H1 (cell line): ENCODE results near the gene CPE. TPM values are rescaled to one million over a fixed set of nuclear protein-coding genes. Genes with fewer than 3 reads are reported as not detected.

Experiments
- CTCF ChIA-PET: fragments of 300-600 bp; sonication (Branson Sonifier 250); formaldehyde crosslinking; loops from one replicate; lab custom pipeline; 2021; ENCODE audit not compliant: partially characterized antibody; lab: Charles Lee
- POLR2A ChIA-PET: fragments of 300-600 bp; sonication (Branson Sonifier 250); formaldehyde crosslinking; loops from one replicate; lab custom pipeline; 2021; ENCODE audit warnings: inconsistent platforms; ENCODE audit not compliant: partially characterized antibody; lab: Charles Lee
- DNase-seq, 2 experiments: peaks; one replicate each; pipeline versions ENCODE4 v3.0.0 to v3.0.0-alpha.2; 2010 to 2022; ENCODE audit warnings: low spot score in 2 of 2, low read depth in 1 of 2, mixed read lengths in 1 of 2
- FAIRE-seq: peaks from 2 replicates; lab custom pipeline; 2011; peaks lifted over from hg19 to GRCh38; lab: Jason Lieb, UNC
- H2AFZ ChIP-seq: 2 replicates; pipeline ENCODE4 v1.8.1; 2012; ENCODE audit warnings: low read length, inconsistent platforms
- H2AK5ac ChIP-seq: 2 replicates; pipeline ENCODE4 v1.6.1; 2013; ENCODE audit warnings: low read depth, low read length
- H2BK120ac ChIP-seq: replicated peaks from 2 replicates; pipeline ENCODE3; 2013; ENCODE audit warnings: low read depth, low read length, inconsistent platforms
- H2BK12ac ChIP-seq: 2 replicates; pipeline ENCODE4 v1.6.1; 2013; ENCODE audit warnings: low read depth, low read length
- H2BK15ac ChIP-seq: 2 replicates; pipeline ENCODE4 v1.6.1; 2013; ENCODE audit warnings: low read length
- H2BK20ac ChIP-seq: 2 replicates; pipeline ENCODE4 v1.6.1; 2013; ENCODE audit warnings: low read length
- H2BK5ac ChIP-seq: 2 replicates; pipeline ENCODE4 v1.6.1; 2013; ENCODE audit warnings: low read depth, low read length
- H3K14ac ChIP-seq: 2 replicates; pipeline ENCODE4 v1.6.1; 2013; ENCODE audit warnings: inconsistent platforms; ENCODE audit not compliant: insufficient read length
- H3K18ac ChIP-seq: 2 replicates; pipeline ENCODE4 v1.6.1; 2013; ENCODE audit warnings: low read length; ENCODE audit errors: extremely low read depth
- H3K23ac ChIP-seq: 2 replicates; pipeline ENCODE4 v1.6.1; 2013; ENCODE audit warnings: inconsistent platforms; ENCODE audit not compliant: insufficient read length
- H3K23me2 ChIP-seq: 2 replicates; pipeline ENCODE4 v1.6.1; 2013; ENCODE audit warnings: low read depth, low read length
- H3K27ac ChIP-seq: 2 replicates; pipeline ENCODE4 v1.6.1; 2011; ENCODE audit warnings: low read depth, low read length, inconsistent platforms
- H3K27me3 ChIP-seq, 4 experiments: replicated peaks in 1 of 4; 1 replicate in 1 of 4; 2 replicates in 3 of 4; pipeline versions ENCODE4 v1.6.1 to v1.8.1; 2011 to 2013; ENCODE audit warnings: low read length in 3 of 4, mild to moderate bottlenecking in 3 of 4, inconsistent platforms in 2 of 4, mixed read lengths in 2 of 4, moderate library complexity in 1 of 4; ENCODE audit not compliant: control insufficient read depth in 3 of 4, insufficient read depth in 3 of 4; ENCODE audit errors: extremely low read depth in 1 of 4
- H3K36me3 ChIP-seq, 4 experiments: 2 replicates each; pipeline versions ENCODE4 v1.6.1 to v1.8.1; 2011 to 2013; ENCODE audit warnings: mild to moderate bottlenecking in 4 of 4, low read length in 3 of 4, moderate library complexity in 2 of 4, control low read depth in 1 of 4, inconsistent platforms in 1 of 4; ENCODE audit not compliant: insufficient read depth in 4 of 4, control insufficient read depth in 2 of 4
- H3K4ac ChIP-seq: replicated peaks from 2 replicates; pipeline ENCODE3; 2013; ENCODE audit warnings: low read length, low read depth, mixed read lengths, inconsistent platforms; ENCODE audit not compliant: insufficient read length
- H3K4me1 ChIP-seq, 4 experiments: replicated peaks in 1 of 4; 1 replicate in 1 of 4; 2 replicates in 3 of 4; pipeline versions ENCODE4 v1.6.1 to v1.8.1; 2011 to 2013; ENCODE audit warnings: low read length in 3 of 4, inconsistent platforms in 2 of 4, mixed read lengths in 1 of 4; ENCODE audit not compliant: insufficient read depth in 4 of 4, control insufficient read depth in 3 of 4
- H3K4me2 ChIP-seq, 2 experiments: 2 replicates each; pipeline versions ENCODE4 v1.6.1 to v1.8.1; 2011 to 2013; ENCODE audit warnings: low read depth in 2 of 2, low read length in 2 of 2, control low read depth in 1 of 2, inconsistent platforms in 1 of 2, mild to moderate bottlenecking in 1 of 2; ENCODE audit not compliant: insufficient read depth in 1 of 2
- H3K4me3 ChIP-seq, 4 experiments: fragments of 200-600, 300-600 bp in 1 of 4; sonication (generic), shearing (Covaris generic), sonication (Bioruptor Twin) in 1 of 4; 2 replicates each; pipeline versions ENCODE4 v1.5.1 to v1.8.1; 2011 to 2016; ENCODE audit warnings: low read length in 4 of 4, low read depth in 3 of 4, control low read depth in 2 of 4, inconsistent platforms in 2 of 4, mild to moderate bottlenecking in 2 of 4, mixed read lengths in 1 of 4, moderate library complexity in 1 of 4; ENCODE audit not compliant: insufficient read depth in 2 of 4; ENCODE audit errors: extremely low read depth in 1 of 4
- H3K56ac ChIP-seq: replicated peaks from 2 replicates; pipeline ENCODE3; 2013; ENCODE audit warnings: low read depth, mild to moderate bottlenecking, mixed read lengths, low read length, inconsistent platforms; ENCODE audit not compliant: insufficient read length
- H3K79me1 ChIP-seq: 2 replicates; pipeline ENCODE4 v1.6.1; 2013; ENCODE audit warnings: low read depth, low read length, control low read depth
- H3K79me2 ChIP-seq, 2 experiments: 2 replicates each; pipeline versions ENCODE4 v1.6.1 to v1.8.1; 2012 to 2013; ENCODE audit warnings: low read length in 2 of 2, mild to moderate bottlenecking in 2 of 2, inconsistent platforms in 1 of 2; ENCODE audit not compliant: insufficient read depth in 2 of 2, control insufficient read depth in 1 of 2
- H3K9ac ChIP-seq, 4 experiments: replicated peaks in 1 of 4; 1 replicate in 1 of 4; 2 replicates in 3 of 4; pipeline versions ENCODE4 v1.6.1 to v1.8.1; 2011 to 2013; ENCODE audit warnings: low read depth in 3 of 4, low read length in 3 of 4, control low read depth in 2 of 4, mild to moderate bottlenecking in 2 of 4, moderate library complexity in 2 of 4, inconsistent platforms in 1 of 4; ENCODE audit errors: extremely low read depth in 1 of 4
- H3K9me3 ChIP-seq, 2 experiments: 2 replicates each; pipeline versions ENCODE4 v1.6.1 to v1.8.1; 2012 to 2013; ENCODE audit warnings: mild to moderate bottlenecking in 2 of 2, moderate library complexity in 2 of 2, control low read depth in 1 of 2, inconsistent platforms in 1 of 2, low read depth in 1 of 2, low read length in 1 of 2, mixed read lengths in 1 of 2; ENCODE audit not compliant: insufficient read depth in 2 of 2
- H4K20me1 ChIP-seq, 2 experiments: replicated peaks in 1 of 2; 2 replicates each; pipeline versions ENCODE3 to v1.8.1; 2011 to 2013; ENCODE audit warnings: inconsistent platforms in 2 of 2, low read length in 2 of 2, mild to moderate bottlenecking in 1 of 2; ENCODE audit not compliant: insufficient read depth in 2 of 2, control insufficient read depth in 1 of 2
- H4K5ac ChIP-seq: 2 replicates; pipeline ENCODE4 v1.6.1; 2013; ENCODE audit warnings: low read length, low read depth, mixed read lengths, inconsistent platforms; ENCODE audit not compliant: insufficient read length
- H4K8ac ChIP-seq: 2 replicates; pipeline ENCODE4 v1.8.0; 2013; ENCODE audit warnings: mild to moderate bottlenecking, moderate library complexity, low read length, inconsistent platforms; ENCODE audit not compliant: insufficient read depth; ENCODE audit errors: extremely low read depth
- H4K91ac ChIP-seq: replicated peaks from 2 replicates; pipeline ENCODE3; 2013; ENCODE audit warnings: low read length, mixed read lengths, inconsistent platforms; ENCODE audit not compliant: insufficient read length
- ATF2 ChIP-seq: IDR thresholded peaks from 2 replicates; pipeline ENCODE4 v1.6.1; 2012; ENCODE audit warnings: low read length, inconsistent platforms
- BRCA1 ChIP-seq: IDR thresholded peaks from 2 replicates; pipeline ENCODE4 v1.6.1; 2012; ENCODE audit warnings: low read depth, low read length, improper control_type of control experiment
- CEBPB ChIP-seq: IDR thresholded peaks from 2 replicates; pipeline ENCODE4 v1.6.1; 2012; ENCODE audit warnings: low read depth, low read length
- EP300 ChIP-seq, 2 experiments: IDR thresholded peaks; 1 replicate in 1 of 2; 2 replicates in 1 of 2; pipeline ENCODE4 v1.6.1; 2011 to 2012; ENCODE audit warnings: low read depth in 2 of 2, low read length in 2 of 2, mild to moderate bottlenecking in 2 of 2, borderline replicate concordance in 1 of 2, inconsistent platforms in 1 of 2, moderate library complexity in 1 of 2
- FOSL1 ChIP-seq: IDR thresholded peaks from 2 replicates; pipeline ENCODE4 v1.6.1; 2011; ENCODE audit warnings: mild to moderate bottlenecking, low read depth, low read length, moderate library complexity; ENCODE audit not compliant: insufficient read depth
- KDM4A ChIP-seq: IDR thresholded peaks from one replicate; pipeline ENCODE4 v1.7.1; 2012; ENCODE audit warnings: low read depth, mild to moderate bottlenecking, moderate library complexity, low read length, inconsistent platforms; ENCODE audit not compliant: severe bottlenecking
- KDM5A ChIP-seq: fragments of 200-600 bp; IDR thresholded peaks from 2 replicates; pipeline ENCODE4 v1.7.1; 2012; ENCODE audit warnings: mild to moderate bottlenecking, low read length, inconsistent platforms, mixed read lengths
- POU5F1 ChIP-seq: IDR thresholded peaks from 2 replicates; pipeline ENCODE4 v1.6.1; 2011; ENCODE audit warnings: low read depth, mild to moderate bottlenecking, low read length, moderate library complexity
- SIRT6 ChIP-seq: IDR thresholded peaks from one replicate; pipeline ENCODE4 v1.7.1; 2012; ENCODE audit warnings: low read length, inconsistent platforms
- TAF7 ChIP-seq: optimal IDR thresholded peaks from 2 replicates; pipeline ENCODE3; 2011; ENCODE audit warnings: low read depth, mild to moderate bottlenecking, inconsistent platforms, low read length, moderate library complexity, borderline replicate concordance
- WGBS, 2 experiments: shearing (Covaris generic) in 1 of 2; methylation state at CpG; one replicate each; pipeline versions ENCODE4 v1.1.6 to v1.1.7; 2013 to 2015; ENCODE audit warnings: low lambda C conversion rate in 2 of 2, mixed read lengths in 2 of 2, inconsistent platforms in 1 of 2, low coverage in 1 of 2, missing lambda C conversion rate in 1 of 2; ENCODE audit not compliant: insufficient replicate concordance in 2 of 2, insufficient coverage in 1 of 2, insufficient read length in 1 of 2; ENCODE audit errors: extremely low coverage in 1 of 2, missing lambda C conversion rate in 1 of 2; 5-methylcytosine and 5-hydroxymethylcytosine counted together
- polyA plus RNA-seq, 7 experiments: library from polyadenylated mRNA; depleted of rRNA in 3 of 7; stranded (reverse) in 5 of 7; unstranded in 2 of 7; fragments of >200 nt in 5 of 7; fragments of 200-250 nt in 2 of 7; gene quantifications; 1 replicate in 5 of 7; 2 replicates in 1 of 7; 4 replicates in 1 of 7; pipeline versions ENCODE4 v1.2.1 to v1.2.3, GENCODE V29; 2011 to 2013; ENCODE audit warnings: missing spikeins in 2 of 7, mixed read lengths in 2 of 7
- total RNA-seq: library from RNA; stranded (reverse); fragmentation: NEBNext Ultra II Directional; extraction: Animal tissue kit (Norgen Biotek cat#: 25700); gene quantifications from 2 replicates; pipeline ENCODE4 v1.2.1, GENCODE V29; 2021

Gene CPE
- total and polyA plus RNA-seq, 2 of the 8 experiments (the other 6 are each of a cell fraction or from before 2014, with no cell fraction given), result 9.4 to 10.2 TPM

GRCh38 chr4:165368567-165368966, 10.2 kb upstream of the CPE start:
- peaks cover 0 to 6% (median 2%) of the 10 kb centered on the region in 4 experiments; a peak in 2 of 7 replicates for H3K4me1 ChIP-seq
- no peaks in the 10 kb centered on the region for H3K79me2 ChIP-seq
- no peak overlapping the region for H4K91ac ChIP-seq
- no peaks in the 10 kb centered on the region for H3K36me3 ChIP-seq
- no peak overlapping the region for H3K56ac ChIP-seq
- no peak overlapping the region for H4K8ac ChIP-seq
- H3K4me2 ChIP-seq, result no peak overlapping the region; a peak in 1 of 4 replicates
- ChIA-PET CTCF (interaction anchor here (0.9 to 1.8 kb wide), 2 partner anchors 11 to 13 kb away, joined by 3 to 5 read pairs; no protein-coding TSS in a partner anchor), POLR2A (no interaction called here)
- H3K4me3 ChIP-seq, result no peak overlapping the region
- H2BK15ac ChIP-seq, result no peak overlapping the region
- no peak overlapping the region for H2BK5ac ChIP-seq
- no peak overlapping the region for H2BK120ac ChIP-seq
- FAIRE-seq (no peak), DNase-seq (no peak)
- no peaks in the 10 kb centered on the region for H3K23me2 ChIP-seq
- H3K27ac ChIP-seq, result no peak overlapping the region
- H3K27me3 ChIP-seq, result no peaks in the 10 kb centered on the region
- H2BK20ac ChIP-seq, result no peak overlapping the region
- H3K23ac ChIP-seq, result no peak overlapping the region
- peak overlapping the region; percentile 32 for H3K4ac ChIP-seq
- no peak overlapping the region for H3K9ac ChIP-seq
- WGBS, 2 experiments, result 80% methylated on average over 1 of the region's 1 CpG; no CpG with 5 or more reads in 1 of the 2 experiments
- no peak overlapping the region for H2BK12ac ChIP-seq
- H4K5ac ChIP-seq, result no peak overlapping the region
- no peak overlapping the region for H2AK5ac ChIP-seq
- H3K14ac ChIP-seq, result no peak overlapping the region
- H3K79me1 ChIP-seq, result no peaks in the 10 kb centered on the region
- H4K20me1 ChIP-seq, result no peaks in the 10 kb centered on the region
- H3K18ac ChIP-seq, result no peak overlapping the region
- no peaks in the 10 kb centered on the region for H3K9me3 ChIP-seq
- no peak overlapping the region for H2AFZ ChIP-seq
- TF ChIP-seq KDM5A (no peak), ATF2 (no peak), EP300 (IDR thresholded peaks at IDR 0.05; ENCODE audit: borderline replicate concordance in 1 of 2, low read depth in 2 of 2, low read length in 2 of 2) (no peak), POU5F1 (no peak), CEBPB (no peak), TAF7 (no peak), BRCA1 (no peak), FOSL1 (no peak), SIRT6 (no peak), KDM4A (no peak)
